ENCODE results near the gene PTGDS.

PTGDS gene

DNA sequence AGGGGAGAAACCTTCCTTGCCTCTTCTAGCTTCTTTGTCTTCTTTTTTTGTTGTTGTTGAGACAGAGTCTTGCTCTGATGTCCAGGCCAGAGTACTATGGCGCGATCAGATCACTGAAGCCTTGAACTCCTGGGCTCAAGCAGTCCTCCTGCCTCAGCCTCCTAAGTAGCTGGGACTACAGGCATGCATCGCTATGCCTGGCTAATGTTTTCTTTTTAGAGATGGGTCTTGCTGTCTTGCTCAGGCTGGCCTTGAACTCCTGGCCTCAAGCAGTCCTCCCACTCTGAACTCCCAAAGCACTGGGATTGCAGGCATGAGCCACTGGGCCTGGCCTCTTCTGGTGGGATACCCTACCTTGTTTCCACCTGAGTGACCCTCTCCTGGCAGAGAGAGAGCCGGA is 11.6 kb downstream of the PTGDS start:
- no peak for DNase-seq (ENCODE audit: insufficient read length, low spot score)
- FAIRE-seq = no peak
- no peak for TF ChIP-seq CTCF (IDR thresholded peaks at IDR 0.05; ENCODE audit: insufficient read depth, missing control alignments)

DNA sequence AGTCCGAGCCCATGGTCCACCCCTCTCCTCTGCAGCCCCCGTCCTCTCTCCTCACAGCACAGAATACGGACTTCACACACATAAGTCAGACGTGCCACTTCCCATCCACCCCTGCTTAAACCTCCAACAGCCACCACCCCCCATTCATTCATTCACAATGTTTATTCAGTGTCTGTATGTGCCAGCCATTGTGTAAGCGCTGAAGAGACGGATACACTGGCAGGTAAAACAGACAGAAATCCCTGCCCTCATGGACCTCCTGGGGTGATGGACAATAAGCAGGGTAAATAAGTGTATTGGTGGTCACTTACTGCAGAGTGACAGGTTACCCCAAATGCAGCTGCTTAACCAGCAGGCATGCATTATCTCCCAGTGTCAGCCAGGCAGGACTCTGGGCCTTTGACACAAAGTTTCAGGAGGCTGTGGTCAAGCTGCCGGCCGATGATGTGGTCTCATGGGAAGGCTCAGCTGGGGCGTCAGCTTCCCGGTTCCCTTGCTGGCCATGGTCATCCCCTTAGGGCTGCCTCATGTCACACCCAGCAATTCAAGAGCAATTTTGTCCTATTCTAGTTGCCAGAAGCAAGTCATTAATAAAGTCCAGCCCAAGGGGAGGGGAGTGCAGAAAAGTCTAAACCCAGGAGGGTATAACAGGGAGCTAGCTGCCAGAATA is 13.1 kb downstream of the PTGDS start:
- DNase-seq (ENCODE audit: insufficient read length, low spot score) (no peak), FAIRE-seq (no peak)
- TF ChIP-seq CTCF (IDR thresholded peaks at IDR 0.05; ENCODE audit: insufficient read depth, missing control alignments) = no peak

GRCh38 chr9:136991993-136992818 is 14.9 kb downstream of the PTGDS start, which contains the start of gene PAXX:
Gene PAXX (plus strand): TSS chr9:136992422. CDS start chr9:136992444, 22 bp downstream.
- FAIRE-seq = no peak
- TF ChIP-seq CTCF (IDR thresholded peaks at IDR 0.05; ENCODE audit: insufficient read depth, missing control alignments) = no peak

GRCh38 chr9:136992819-136993369 is 15.6 kb downstream of the PTGDS start:
- FAIRE-seq (no peak), DNase-seq (ENCODE audit: insufficient read length, low spot score) (no peak)
- no peak for TF ChIP-seq CTCF (IDR thresholded peaks at IDR 0.05; ENCODE audit: insufficient read depth, missing control alignments)

More at GRCh38 chr9:136991993-136992818, 14.9 kb downstream of the PTGDS start, which contains the start of gene PAXX:
- DNase-seq (ENCODE audit: insufficient read length, low spot score) = peak; percentile 99

DNA sequence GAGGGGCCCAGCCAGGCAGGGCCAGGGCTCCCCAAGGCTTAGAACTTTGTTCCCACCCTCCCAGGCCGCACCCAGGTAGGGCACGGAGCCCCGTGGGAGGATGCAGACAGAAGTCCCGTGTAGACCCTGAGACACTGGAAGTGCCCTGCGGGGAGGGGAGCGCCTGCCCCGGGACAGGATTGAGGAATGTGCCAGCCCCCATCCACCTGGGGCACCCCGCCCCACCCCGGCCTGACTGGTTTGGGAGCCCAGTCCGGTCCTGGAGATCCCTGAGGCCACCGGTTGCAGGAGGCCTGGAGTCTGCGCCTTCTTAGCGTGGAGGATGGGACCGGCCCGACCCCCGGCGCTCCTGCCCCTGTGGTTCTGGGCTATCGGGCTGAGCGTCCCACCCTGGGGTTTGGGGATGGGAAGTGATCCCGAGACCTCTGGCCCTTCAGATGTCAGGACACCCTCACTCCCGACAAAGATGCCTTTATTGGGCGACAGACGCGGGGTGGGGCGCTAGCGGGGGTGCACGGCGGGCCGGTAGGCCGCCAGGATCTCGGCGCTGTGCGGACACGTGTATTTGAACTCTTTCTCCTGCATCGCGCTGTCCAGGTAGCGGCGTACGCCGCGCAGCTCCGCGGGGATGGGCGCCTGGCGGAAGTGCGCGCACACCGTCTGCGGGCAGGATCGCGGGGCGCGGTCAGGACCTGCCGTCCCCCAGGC is 17.0 kb downstream of the PTGDS start:
- TF ChIP-seq CTCF (IDR thresholded peaks at IDR 0.05; ENCODE audit: insufficient read depth, missing control alignments) = no peak
- DNase-seq (ENCODE audit: insufficient read length, low spot score) (no peak), FAIRE-seq (no peak)

DNA sequence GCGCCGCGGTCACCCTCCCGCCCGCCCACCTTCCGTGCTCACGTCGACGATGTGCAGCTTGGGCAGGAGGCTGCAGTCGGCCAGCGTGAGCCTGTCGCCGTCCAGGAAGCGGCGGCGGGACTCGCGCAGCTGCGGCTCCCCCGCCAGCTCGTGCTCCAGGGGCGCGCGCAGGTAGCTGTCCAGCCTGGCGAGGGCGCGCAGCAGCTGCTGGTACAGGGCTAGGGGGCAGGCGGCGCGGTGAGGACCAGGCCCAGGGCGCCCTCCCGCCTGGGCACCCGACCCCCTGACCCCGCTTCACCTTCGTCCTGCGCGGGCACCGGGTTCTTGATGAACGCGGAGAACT is 17.6 kb downstream of the PTGDS start:
- DNase-seq (ENCODE audit: insufficient read length, low spot score) (no peak), FAIRE-seq (no peak)
- no peak for TF ChIP-seq CTCF (IDR thresholded peaks at IDR 0.05; ENCODE audit: insufficient read depth, missing control alignments)

All from D721Med (cell line).